SK-N-SH (cell line): ENCODE results near the gene ETNK2.

Source experiments
- CHD2 ChIP-seq: fragments of 150-350 bp; IDR thresholded peaks from 2 replicates; pipeline ENCODE4 v1.6.1; 2018; ENCODE audit warnings: low read length; ENCODE audit not compliant: partially characterized antibody
- EP300 ChIP-seq, 2 experiments: IDR thresholded peaks; 2 replicates each; pipeline versions ENCODE4 v1.4.0 to v1.6.1; 2012; ENCODE audit warnings: borderline replicate concordance in 1 of 2, low read depth in 1 of 2, low read length in 1 of 2
- FOSL2 ChIP-seq: IDR thresholded peaks from 2 replicates; pipeline ENCODE4 v1.4.0; 2012; ENCODE audit warnings: low read depth, mild to moderate bottlenecking, moderate library complexity, borderline replicate concordance
- PBX3 ChIP-seq: IDR thresholded peaks from 2 replicates; pipeline ENCODE4; 2012
- RCOR1 ChIP-seq: fragments of 150-350 bp; IDR thresholded peaks from 2 replicates; pipeline ENCODE4 v1.6.1; 2017; ENCODE audit warnings: antibody characterized with exemption, low read length
- REST ChIP-seq: IDR thresholded peaks from 2 replicates; pipeline ENCODE4 v1.6.1; 2012; ENCODE audit warnings: mild to moderate bottlenecking, low read depth, low read length, moderate library complexity
- YY1 ChIP-seq: IDR thresholded peaks from 2 replicates; pipeline ENCODE4 v1.4.0; 2012; ENCODE audit warnings: low read depth, mild to moderate bottlenecking
- TF ChIP-seq, protein P1 (sequence below): fragments of 200-600 bp; sonication (generic); IDR thresholded peaks from 2 replicates; pipeline ENCODE4 v1.6.1; 2017; ENCODE audit warnings: antibody characterized with exemption, mild to moderate bottlenecking, moderate library complexity
- TF ChIP-seq, protein P2 (sequence below): IDR thresholded peaks from 2 replicates; pipeline ENCODE4 v1.4.0; 2012; ENCODE audit warnings: low read depth, borderline replicate concordance

GRCh38 chr1:204199579-204199978 lies 47.7 kb upstream of the ETNK2 start:
- TF ChIP-seq, protein P1, sequence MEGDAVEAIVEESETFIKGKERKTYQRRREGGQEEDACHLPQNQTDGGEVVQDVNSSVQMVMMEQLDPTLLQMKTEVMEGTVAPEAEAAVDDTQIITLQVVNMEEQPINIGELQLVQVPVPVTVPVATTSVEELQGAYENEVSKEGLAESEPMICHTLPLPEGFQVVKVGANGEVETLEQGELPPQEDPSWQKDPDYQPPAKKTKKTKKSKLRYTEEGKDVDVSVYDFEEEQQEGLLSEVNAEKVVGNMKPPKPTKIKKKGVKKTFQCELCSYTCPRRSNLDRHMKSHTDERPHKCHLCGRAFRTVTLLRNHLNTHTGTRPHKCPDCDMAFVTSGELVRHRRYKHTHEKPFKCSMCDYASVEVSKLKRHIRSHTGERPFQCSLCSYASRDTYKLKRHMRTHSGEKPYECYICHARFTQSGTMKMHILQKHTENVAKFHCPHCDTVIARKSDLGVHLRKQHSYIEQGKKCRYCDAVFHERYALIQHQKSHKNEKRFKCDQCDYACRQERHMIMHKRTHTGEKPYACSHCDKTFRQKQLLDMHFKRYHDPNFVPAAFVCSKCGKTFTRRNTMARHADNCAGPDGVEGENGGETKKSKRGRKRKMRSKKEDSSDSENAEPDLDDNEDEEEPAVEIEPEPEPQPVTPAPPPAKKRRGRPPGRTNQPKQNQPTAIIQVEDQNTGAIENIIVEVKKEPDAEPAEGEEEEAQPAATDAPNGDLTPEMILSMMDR: no peak
- TF ChIP-seq RCOR1: no peak
- TF ChIP-seq REST: no peak
- TF ChIP-seq EP300 (IDR thresholded peaks at IDR 0.05; ENCODE audit: borderline replicate concordance in 1 of 2, low read depth in 1 of 2, low read length in 1 of 2): no peak
- TF ChIP-seq, protein P2, sequence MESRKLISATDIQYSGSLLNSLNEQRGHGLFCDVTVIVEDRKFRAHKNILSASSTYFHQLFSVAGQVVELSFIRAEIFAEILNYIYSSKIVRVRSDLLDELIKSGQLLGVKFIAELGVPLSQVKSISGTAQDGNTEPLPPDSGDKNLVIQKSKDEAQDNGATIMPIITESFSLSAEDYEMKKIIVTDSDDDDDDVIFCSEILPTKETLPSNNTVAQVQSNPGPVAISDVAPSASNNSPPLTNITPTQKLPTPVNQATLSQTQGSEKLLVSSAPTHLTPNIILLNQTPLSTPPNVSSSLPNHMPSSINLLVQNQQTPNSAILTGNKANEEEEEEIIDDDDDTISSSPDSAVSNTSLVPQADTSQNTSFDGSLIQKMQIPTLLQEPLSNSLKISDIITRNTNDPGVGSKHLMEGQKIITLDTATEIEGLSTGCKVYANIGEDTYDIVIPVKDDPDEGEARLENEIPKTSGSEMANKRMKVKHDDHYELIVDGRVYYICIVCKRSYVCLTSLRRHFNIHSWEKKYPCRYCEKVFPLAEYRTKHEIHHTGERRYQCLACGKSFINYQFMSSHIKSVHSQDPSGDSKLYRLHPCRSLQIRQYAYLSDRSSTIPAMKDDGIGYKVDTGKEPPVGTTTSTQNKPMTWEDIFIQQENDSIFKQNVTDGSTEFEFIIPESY: no peak
- no peak for TF ChIP-seq CHD2
- no peak for TF ChIP-seq FOSL2
- TF ChIP-seq PBX3: no peak
- no peak for TF ChIP-seq YY1
